ENCODE measurements around the gene HOXD3. TPM values are rescaled to one million over a fixed set of nuclear protein-coding genes. Genes with fewer than 3 reads are reported as not detected.

Gene HOXD3
- total RNA-seq, 1 donor from 2014 or later, result not detected

DNA sequence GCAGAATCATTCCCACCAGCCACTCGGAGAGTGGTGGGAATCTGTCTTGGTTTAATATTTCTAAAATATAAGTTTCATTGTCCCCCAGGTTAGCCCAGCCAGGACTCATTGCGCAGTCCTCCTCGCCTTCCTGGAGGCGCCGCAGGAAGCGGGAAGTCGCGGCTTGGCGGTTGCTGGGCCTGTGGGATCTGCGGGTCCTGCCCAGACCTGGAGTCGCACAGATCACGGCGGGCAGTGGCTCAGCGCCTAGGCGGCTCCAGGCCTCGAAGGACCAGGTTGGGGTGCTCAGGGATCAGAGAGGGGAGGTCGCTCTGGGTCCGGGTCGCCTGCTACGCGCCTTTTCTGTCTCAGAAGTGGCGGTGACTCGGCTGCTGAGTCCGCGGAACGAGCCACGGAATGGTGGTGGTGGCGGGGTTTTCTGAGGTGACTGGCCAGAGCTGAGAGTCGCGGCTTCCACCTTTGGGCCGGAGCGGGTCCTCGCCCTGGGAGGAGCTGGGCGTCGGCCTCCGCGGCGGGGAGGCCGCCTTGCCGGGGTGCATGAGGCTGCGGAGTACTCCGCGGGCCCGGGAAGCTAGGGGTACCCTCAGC, 2.6 kb downstream of the HOXD3 start:
- no peak for DNase-seq (ENCODE audit: low spot score, unreplicated experiment)
- TF ChIP-seq CTCF (IDR thresholded peaks at IDR 0.05; ENCODE audit: unreplicated experiment), result no peak
- H3K36me3 Mint-ChIP-seq (ENCODE audit: insufficient read depth), result no peaks in the 10 kb centered on the region
- no peak overlapping the region for H3K27ac Mint-ChIP-seq
- H3K27me3 Mint-ChIP-seq, result peaks cover 94% of the 10 kb centered on the region
- H3K9me3 Mint-ChIP-seq (ENCODE audit: low read depth), result no peaks in the 10 kb centered on the region
- H3K4me3 Mint-ChIP-seq (ENCODE audit: low read depth), result no peak overlapping the region
- peaks cover 1% of the 10 kb centered on the region for H3K4me1 Mint-ChIP-seq (ENCODE audit: low read depth)

DNA sequence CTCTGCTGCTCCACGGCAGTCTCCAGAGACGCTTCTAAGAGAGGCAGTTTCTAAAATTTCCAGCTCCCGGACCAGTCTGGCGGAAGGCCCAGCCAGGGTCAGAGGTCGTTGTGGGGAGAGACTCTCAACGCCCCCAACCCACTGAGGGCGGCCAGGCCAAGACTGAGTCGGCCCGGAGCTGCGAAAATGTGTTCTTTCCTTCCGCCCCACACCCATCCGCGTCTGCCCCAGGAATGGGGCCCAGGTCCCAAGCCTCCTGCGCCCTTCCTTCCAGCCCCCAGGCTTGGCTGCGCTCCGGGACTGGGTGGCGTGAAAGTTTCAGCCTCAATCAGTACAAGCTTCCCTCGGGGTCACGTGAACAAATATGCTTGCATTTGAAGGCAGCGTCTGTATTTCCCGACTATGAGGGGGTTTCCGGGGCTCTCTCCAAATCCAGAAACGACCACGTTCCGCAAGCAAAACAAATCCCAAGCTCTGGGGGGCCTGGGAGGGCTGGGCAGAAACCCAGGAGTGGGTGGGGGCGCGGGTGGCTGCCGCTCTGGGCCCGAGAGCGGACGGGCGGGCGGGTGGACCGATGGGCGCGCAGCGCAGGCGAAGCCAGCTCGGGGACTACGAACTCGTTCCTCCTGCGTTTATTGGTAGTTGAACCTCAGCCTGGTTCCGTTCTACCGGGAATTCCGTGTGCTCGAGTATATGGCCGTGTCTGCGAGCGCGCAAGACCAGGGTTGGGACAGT, 3.3 kb downstream of the HOXD3 start:
- H3K27me3 Mint-ChIP-seq, result peaks cover 94% of the 10 kb centered on the region
- TF ChIP-seq CTCF (IDR thresholded peaks at IDR 0.05; ENCODE audit: unreplicated experiment), result no peak
- H3K27ac Mint-ChIP-seq, result no peak overlapping the region
- no peak for DNase-seq (ENCODE audit: low spot score, unreplicated experiment)
- H3K9me3 Mint-ChIP-seq (ENCODE audit: low read depth), result no peaks in the 10 kb centered on the region
- H3K36me3 Mint-ChIP-seq (ENCODE audit: insufficient read depth), result no peaks in the 10 kb centered on the region
- peaks cover 3% of the 10 kb centered on the region for H3K4me1 Mint-ChIP-seq (ENCODE audit: low read depth)
- H3K4me3 Mint-ChIP-seq (ENCODE audit: low read depth), result no peak overlapping the region

DNA sequence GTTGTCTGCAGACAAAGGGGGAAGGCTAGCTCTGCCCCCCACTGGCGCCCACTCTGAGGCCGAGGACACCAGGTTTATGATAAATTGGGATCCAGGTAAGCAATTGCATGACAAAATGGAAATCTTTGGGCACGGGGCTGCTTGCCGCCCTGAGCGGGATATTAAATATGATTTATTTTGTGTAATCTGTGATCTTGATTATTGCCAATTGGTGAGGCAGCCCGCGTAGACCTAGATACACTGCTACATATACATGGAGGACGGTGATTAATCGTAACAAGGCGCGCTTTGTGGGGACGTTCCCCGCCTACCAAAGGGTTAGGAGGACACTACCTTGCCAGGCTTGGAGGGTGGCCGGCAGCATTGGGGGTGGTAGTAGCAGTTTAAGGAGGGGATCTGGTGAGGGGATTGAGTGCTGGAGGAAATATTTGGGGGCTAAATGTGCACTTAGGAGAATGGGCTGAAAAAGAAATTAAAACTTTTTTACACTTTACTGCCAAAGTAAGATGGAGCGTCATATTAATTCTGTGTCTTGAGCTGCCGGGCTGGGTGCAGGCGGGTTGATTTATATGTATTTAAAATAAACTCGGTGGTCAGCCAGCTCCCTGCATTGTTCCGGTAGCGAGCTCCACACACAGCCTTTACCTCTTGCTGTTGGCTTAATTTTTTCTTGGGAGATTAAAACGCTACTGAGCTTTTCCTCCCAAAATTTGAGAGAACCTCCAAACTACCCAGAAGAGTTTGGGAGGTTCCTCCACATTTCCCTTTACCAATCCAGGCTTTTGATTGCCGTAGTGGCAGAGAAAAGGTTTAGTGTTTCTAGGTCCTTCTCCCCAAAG, 4.1 kb downstream of the HOXD3 start:
- no peak for DNase-seq (ENCODE audit: low spot score, unreplicated experiment)
- Mint-ChIP-seq H3K36me3 (ENCODE audit: insufficient read depth) (no peaks in the 10 kb centered on the region), H3K9me3 (ENCODE audit: low read depth) (no peaks in the 10 kb centered on the region), H3K4me3 (ENCODE audit: low read depth) (no peak overlapping the region), H3K27me3 (peaks cover 94% of the 10 kb centered on the region), H3K27ac (no peak overlapping the region), H3K4me1 (ENCODE audit: low read depth) (peaks cover 3% of the 10 kb centered on the region)
- TF ChIP-seq CTCF (IDR thresholded peaks at IDR 0.05; ENCODE audit: unreplicated experiment), result no peak

DNA sequence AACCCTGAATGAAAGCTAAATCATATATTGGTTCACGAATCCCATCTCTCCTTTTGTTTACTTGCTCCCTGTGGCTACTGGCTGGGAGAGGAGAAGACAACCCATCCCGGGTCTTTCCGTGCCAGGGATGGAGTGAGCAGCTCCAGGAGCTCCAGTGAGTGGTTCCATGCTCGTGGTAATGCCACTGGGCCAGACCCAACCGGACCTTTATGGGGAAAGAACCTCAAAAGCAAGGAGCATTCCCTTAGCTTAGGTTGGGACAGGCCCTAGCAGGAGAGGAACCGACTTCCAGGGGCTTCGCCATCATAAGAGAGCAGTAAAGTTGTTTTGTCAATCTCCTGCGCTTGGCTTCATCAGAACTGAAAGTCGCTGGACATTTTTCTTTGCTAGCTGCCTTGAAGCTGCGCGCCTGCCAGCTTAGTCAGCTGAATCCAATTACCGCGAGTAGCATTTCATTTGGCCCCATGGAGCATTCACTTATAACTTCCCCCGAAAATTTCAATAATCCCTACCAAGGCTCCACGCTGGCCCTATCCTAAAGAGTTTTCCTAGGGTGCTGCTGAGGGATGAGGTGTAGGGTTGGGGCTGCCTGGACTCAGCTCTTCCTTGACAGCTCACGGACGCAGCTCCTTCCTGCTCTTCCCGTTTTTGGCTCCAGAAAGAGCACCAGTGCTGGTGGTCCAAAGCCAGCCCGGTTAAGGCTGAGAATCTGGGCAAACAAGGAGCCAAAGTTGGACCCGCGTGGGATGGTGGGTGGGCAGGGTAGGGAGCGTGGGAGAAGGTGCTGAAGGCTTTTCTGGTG, 4.9 kb downstream of the HOXD3 start:
- Mint-ChIP-seq H3K36me3 (ENCODE audit: insufficient read depth) (no peaks in the 10 kb centered on the region), H3K9me3 (ENCODE audit: low read depth) (no peaks in the 10 kb centered on the region), H3K27me3 (peaks cover 95% of the 10 kb centered on the region), H3K27ac (no peak overlapping the region), H3K4me3 (ENCODE audit: low read depth) (no peak overlapping the region), H3K4me1 (ENCODE audit: low read depth) (peaks cover 3% of the 10 kb centered on the region)
- no peak for TF ChIP-seq CTCF (IDR thresholded peaks at IDR 0.05; ENCODE audit: unreplicated experiment)
- no peak for DNase-seq (ENCODE audit: low spot score, unreplicated experiment)
